Spleen (tissue), 11 donors: ENCODE data around the gene POU6F1. TPM values are rescaled to one million over a fixed set of nuclear protein-coding genes. Genes with fewer than 3 reads are reported as not detected.

ENCODE experiments used
- DNase-seq: peaks from one replicate; pipeline ENCODE4 v3.0.0-alpha.2; 2020
- H3K27ac ChIP-seq, 8 donors: fragments of 200-600 bp; sonication (generic) in 7 of 8; 1 replicate in 4 of 8; 2 replicates in 4 of 8; pipeline versions ENCODE4 v1.5.0 to v1.8.0; 2016 to 2021; ENCODE audit warnings: inconsistent platforms in 4 of 8, mild to moderate bottlenecking in 4 of 8, moderate library complexity in 1 of 8
- H3K27me3 ChIP-seq, 7 donors: fragments of 200-600 bp; sonication (generic) in 6 of 7; replicated peaks in 1 of 7; 1 replicate in 4 of 7; 2 replicates in 3 of 7; pipeline versions ENCODE4 v1.5.0 to v1.8.0; 2016 to 2021; ENCODE audit warnings: inconsistent platforms in 3 of 7, mild to moderate bottlenecking in 1 of 7
- H3K36me3 ChIP-seq, 6 donors: fragments of 200-600 bp; sonication (generic) in 5 of 6; 1 replicate in 4 of 6; 2 replicates in 2 of 6; pipeline versions ENCODE4 v1.5.0 to v1.8.0; 2016 to 2021; ENCODE audit warnings: inconsistent platforms in 2 of 6
- H3K4me1 ChIP-seq, 6 donors: fragments of 200-600 bp; sonication (generic) in 5 of 6; 1 replicate in 3 of 6; 2 replicates in 3 of 6; pipeline versions ENCODE4 v1.5.0 to v1.8.0; 2016 to 2021; ENCODE audit warnings: inconsistent platforms in 3 of 6
- H3K4me3 ChIP-seq, 8 donors: fragments of 200-600 bp; sonication (generic) in 7 of 8; 1 replicate in 4 of 8; 2 replicates in 4 of 8; pipeline versions ENCODE4 v1.5.0 to v1.8.0; 2016 to 2021; ENCODE audit warnings: inconsistent platforms in 4 of 8, mild to moderate bottlenecking in 4 of 8, moderate library complexity in 2 of 8
- H3K9me3 ChIP-seq, 8 donors: fragments of 200-600 bp; sonication (generic) in 7 of 8; 1 replicate in 4 of 8; 2 replicates in 4 of 8; pipeline versions ENCODE4 v1.5.0 to v1.8.0; 2016 to 2021; ENCODE audit warnings: inconsistent platforms in 4 of 8
- CTCF ChIP-seq, 11 experiments: fragments of 200-600 bp in 7 of 11; fragments of 450-650 bp in 4 of 11; sonication (generic) in 4 of 11; IDR thresholded peaks in 8 of 11; conservative IDR thresholded peaks in 3 of 11; 1 replicate in 7 of 11; 2 replicates in 4 of 11; pipeline versions ENCODE4 v1.4.0 to v1.8.0; 2016 to 2021; ENCODE audit warnings: antibody characterized with exemption in 11 of 11, inconsistent platforms in 4 of 11, mild to moderate bottlenecking in 1 of 11
- POLR2A ChIP-seq, 3 donors: fragments of 450-650 bp; IDR thresholded peaks; one replicate each; pipeline ENCODE4 v1.5.1; 2017; ENCODE audit warnings: antibody characterized with exemption in 3 of 3, mild to moderate bottlenecking in 1 of 3
- POLR2AphosphoS5 ChIP-seq, 3 donors: sonication (generic); formaldehyde crosslinking; IDR thresholded peaks; one replicate each; pipeline ENCODE4 v1.5.1; 2017; ENCODE audit warnings: antibody characterized with exemption in 3 of 3
- WGBS, 5 donors: extraction: QIAGEN DNeasy Blood & Tissue Kit in 3 of 5; methylation state at CpG; one replicate each; pipeline versions ENCODE4 v1.1.5 to v1.1.7; 2013 to 2018; 5-methylcytosine and 5-hydroxymethylcytosine counted together
- intact Hi-C: fragments of 100-400 bp; cut with DNase I; formaldehyde crosslinking; loops from one replicate; pipeline ENCODE4 v1.15.0; 2023; ENCODE audit warnings: low total_unique reads
- polyA plus RNA-seq, 3 donors: library from polyadenylated mRNA; stranded (reverse); fragments of 200-250 nt; gene quantifications; one replicate each; pipeline ENCODE4 v1.2.1, GENCODE V29; 2013
- total RNA-seq, 7 donors: library from RNA; depleted of rRNA in 3 of 7; stranded (reverse); fragments of >200 nt in 3 of 7; fragmentation: NEBNext Ultra II Directional in 4 of 7; extraction: Animal tissue kit (Norgen Biotek cat#: 25700) in 4 of 7; gene quantifications; one replicate each; pipeline versions ENCODE4 v1.1.0 to v1.2.1, GENCODE V29; 2016 to 2021
- donor health status: healthy with polysubstance abuse.
- donor health status: DM: no; HTN: no; CAD: no; lungs with moderate emphysema.
- donor health status: DM: no; HTN: no; CAD: no.
- donor health status: Bipolar disorder and iron deficiency.
- donor health status: healthy.
- donor health status: DM: no; HTN: no; CAD: no.
- donor health status: DM: yes; HTN: yes; CAD: no.

POU6F1 gene
- total and polyA plus RNA-seq, 10 donors: 3.9 to 27.1 (median 18.5) TPM

- TF ChIP-seq CTCF (IDR thresholded peaks at IDR 0.05 in 8 of 11, conservative IDR thresholded peaks at IDR 0.05 in 3 of 11): no peak
- no peak for TF ChIP-seq POLR2A (IDR thresholded peaks at IDR 0.05)
- TF ChIP-seq POLR2AphosphoS5 (IDR thresholded peaks at IDR 0.05): no peak
- peaks cover 0 to 14% (median 0%) of the 10 kb centered on the region in 6 donors for H3K4me1 ChIP-seq
- intact Hi-C loops: no loop called here
- no peak overlapping the region for H3K4me3 ChIP-seq
- whole genome bisulfite sequencing, 5 donors: 96 to 98% (median 96%) methylated on average over 3 of the region's 3 CpGs
- H3K27ac ChIP-seq: no peak overlapping the region
- H3K36me3 ChIP-seq: peaks cover 0 to 15% (median 0%) of the 10 kb centered on the region in 6 donors
- DNase-seq: no peak
- H3K9me3 ChIP-seq: no peaks in the 10 kb centered on the region
- H3K27me3 ChIP-seq: no peaks in the 10 kb centered on the region
These were observed 61.6 kb downstream of the POU6F1 start for GRCh38 chr12:51156245-51156765.

DNA sequence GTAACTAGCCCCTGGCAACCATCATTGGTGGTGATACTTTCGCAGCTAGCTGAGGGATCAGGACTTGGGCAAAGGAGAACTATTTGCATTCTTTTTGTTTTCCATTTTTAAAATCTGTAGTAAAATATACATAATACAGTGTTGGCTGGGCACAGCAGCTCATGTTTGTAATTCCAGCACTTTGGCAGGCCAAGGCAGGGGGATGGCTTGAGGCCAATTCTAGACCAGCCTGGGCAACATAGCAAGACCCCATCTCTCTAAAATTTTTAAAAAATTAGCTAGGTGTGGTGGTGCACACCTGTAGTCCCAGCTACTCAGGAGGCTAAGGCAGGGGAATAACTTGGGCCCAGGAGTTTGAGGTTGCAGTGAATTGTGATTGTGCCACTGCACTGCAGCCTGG lies 64.9 kb downstream of the POU6F1 start:
- TF ChIP-seq CTCF (IDR thresholded peaks at IDR 0.05 in 8 of 11, conservative IDR thresholded peaks at IDR 0.05 in 3 of 11): no peak
- Histone ChIP-seq H3K9me3 (no peaks in the 10 kb centered on the region), H3K27me3 (no peaks in the 10 kb centered on the region), H3K4me3 (no peak overlapping the region), H3K4me1 (peaks cover 0 to 16% (median 0%) of the 10 kb centered on the region in 6 donors), H3K36me3 (no peaks in the 10 kb centered on the region), H3K27ac (no peak overlapping the region)
- intact Hi-C loops: no loop called here
- 94 to 100% (median 100%) methylated on average over 1 of the region's 1 CpG for WGBS, 5 donors
- DNase-seq: no peak

GRCh38 chr12:51150777-51151176 lies 67.1 kb downstream of the POU6F1 start:
- Histone ChIP-seq H3K36me3 (peaks cover 0 to 3% (median 0%) of the 10 kb centered on the region in 6 donors), H3K9me3 (no peaks in the 10 kb centered on the region), H3K4me3 (no peak overlapping the region), H3K27ac (no peak overlapping the region), H3K4me1 (peaks cover 0 to 16% (median 0%) of the 10 kb centered on the region in 6 donors), H3K27me3 (no peaks in the 10 kb centered on the region)
- intact Hi-C loops: no loop called here
- WGBS, 5 donors: 62 to 63% (median 62%) methylated on average over 3 of the region's 3 CpGs
- no peak for TF ChIP-seq CTCF (IDR thresholded peaks at IDR 0.05 in 8 of 11, conservative IDR thresholded peaks at IDR 0.05 in 3 of 11)
- TF ChIP-seq POLR2A (IDR thresholded peaks at IDR 0.05): no peak
- no peak for TF ChIP-seq POLR2AphosphoS5 (IDR thresholded peaks at IDR 0.05)
- no peak for DNase-seq

- intact Hi-C loops: no loop called here
- no peaks in the 10 kb centered on the region for H3K27me3 ChIP-seq
- TF ChIP-seq POLR2AphosphoS5 (IDR thresholded peaks at IDR 0.05): no peak
- TF ChIP-seq POLR2A (IDR thresholded peaks at IDR 0.05): no peak
- 74 to 97% (median 85%) methylated on average over 1 of the region's 1 CpG for WGBS, 5 donors
- no peak overlapping the region for H3K27ac ChIP-seq
- H3K4me3 ChIP-seq: no peak overlapping the region
- peaks cover 0 to 10% (median 0%) of the 10 kb centered on the region in 6 donors for H3K4me1 ChIP-seq
- peaks cover 0 to 12% (median 0%) of the 10 kb centered on the region in 6 donors for H3K36me3 ChIP-seq
- H3K9me3 ChIP-seq: no peaks in the 10 kb centered on the region
- DNase-seq: no peak
These were observed 70.6 kb downstream of the POU6F1 start for GRCh38 chr12:51147309-51147708.
